Measurements from ENCODE around the gene SH2D2A.

The SH2D2A gene

DNA sequence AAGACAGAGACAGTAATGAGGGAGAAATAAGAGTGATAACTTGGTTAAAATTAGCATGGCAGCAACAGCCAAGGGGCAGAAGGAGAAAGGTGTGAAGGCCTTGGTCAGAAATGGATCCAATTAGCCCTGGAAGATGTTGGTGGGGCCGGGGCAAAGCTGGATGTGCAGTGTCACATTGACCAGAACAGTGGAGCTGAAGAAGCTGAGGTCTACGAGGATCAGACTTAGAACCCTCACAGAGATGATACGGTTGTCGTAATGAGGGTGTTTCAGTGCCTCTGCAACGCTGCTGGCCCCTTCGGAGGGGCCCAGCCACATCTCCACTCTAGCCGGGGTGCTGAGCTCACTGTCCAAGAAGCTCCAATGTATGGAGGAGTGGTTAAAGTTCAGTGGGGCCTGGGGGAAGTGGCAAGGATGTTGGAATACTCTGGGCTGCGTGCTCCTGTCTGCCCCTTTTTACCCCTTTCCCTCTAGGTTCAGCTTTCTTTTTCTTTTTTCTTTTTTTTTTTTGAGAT is 14.2 kb downstream of the SH2D2A start:
- no peak for DNase-seq

- no peak for DNase-seq
Observed at GRCh38 chr1:156801409-156802121, 15.1 kb downstream of the SH2D2A start.

DNA sequence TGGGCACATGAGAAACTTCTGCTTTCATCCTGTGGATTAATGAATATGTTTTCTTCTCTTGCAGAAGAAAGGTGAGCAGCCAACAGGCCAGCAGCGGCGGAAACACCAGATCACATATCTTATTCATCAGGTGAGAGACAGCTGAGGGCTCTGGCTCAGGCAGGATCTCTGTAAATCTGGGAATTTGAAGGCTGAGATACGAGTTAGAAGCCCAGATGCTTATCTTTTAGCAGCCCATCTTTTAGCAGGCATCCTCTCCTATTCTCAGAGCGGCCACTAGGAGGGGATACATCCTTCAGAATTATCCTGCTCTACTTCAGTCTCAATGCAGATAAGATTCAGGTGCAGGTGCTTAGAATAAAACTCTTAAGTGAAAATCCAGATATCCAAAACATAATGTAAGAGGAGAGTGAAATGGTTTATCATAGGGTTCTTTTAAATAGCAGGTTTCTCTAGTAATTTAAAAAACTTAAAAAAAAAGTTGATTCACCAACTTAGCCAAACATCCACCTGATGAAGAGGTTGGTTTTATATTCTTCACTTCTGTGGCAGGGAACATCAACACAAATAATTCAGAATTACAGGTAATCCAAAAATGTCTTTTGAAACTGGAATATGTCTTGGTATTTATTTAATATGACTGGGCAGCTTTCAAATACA is 19.3 kb downstream of the SH2D2A start:
- peak; percentile 2 for DNase-seq

GRCh38 chr1:156796340-156797097 is 20.1 kb downstream of the SH2D2A start:
- no peak for DNase-seq

DNA sequence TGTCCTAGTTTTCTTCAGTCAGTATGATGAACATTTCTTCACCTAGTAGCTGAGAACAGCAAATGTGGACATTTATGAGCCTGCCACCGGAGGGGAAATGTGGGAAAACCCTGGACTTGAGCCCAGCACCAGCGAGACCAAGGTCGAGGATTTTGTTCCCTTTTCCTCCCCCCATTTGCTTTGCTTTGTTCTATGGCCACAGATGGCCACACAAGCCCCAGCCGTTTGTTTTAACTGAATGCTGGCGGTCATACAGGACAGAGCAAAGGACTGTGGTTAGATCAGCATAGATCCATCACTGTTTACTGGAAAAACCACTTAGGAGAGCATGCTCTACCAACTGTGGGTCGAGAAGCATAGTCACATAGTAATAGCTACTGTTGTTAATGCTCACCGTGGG is 20.9 kb downstream of the SH2D2A start:
- no peak for DNase-seq

DNA sequence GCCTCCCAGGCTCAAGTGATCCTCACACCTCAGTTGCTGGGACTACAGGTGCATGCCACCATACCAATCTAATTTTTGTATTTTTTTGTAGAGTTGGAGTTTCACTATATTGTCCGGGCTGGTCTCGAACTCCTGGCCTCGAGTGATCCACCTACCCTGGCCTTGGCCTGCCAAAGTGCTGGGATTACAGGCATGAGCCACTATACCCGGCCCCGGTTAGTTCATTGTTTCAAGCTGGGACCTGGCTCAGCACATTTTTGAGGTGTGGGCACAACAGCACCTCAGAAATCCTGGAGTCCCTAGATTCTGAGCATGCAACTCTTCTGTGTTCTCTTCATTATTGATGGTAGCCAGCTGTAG is 21.3 kb downstream of the SH2D2A start:
- DNase-seq, result no peak

DNA sequence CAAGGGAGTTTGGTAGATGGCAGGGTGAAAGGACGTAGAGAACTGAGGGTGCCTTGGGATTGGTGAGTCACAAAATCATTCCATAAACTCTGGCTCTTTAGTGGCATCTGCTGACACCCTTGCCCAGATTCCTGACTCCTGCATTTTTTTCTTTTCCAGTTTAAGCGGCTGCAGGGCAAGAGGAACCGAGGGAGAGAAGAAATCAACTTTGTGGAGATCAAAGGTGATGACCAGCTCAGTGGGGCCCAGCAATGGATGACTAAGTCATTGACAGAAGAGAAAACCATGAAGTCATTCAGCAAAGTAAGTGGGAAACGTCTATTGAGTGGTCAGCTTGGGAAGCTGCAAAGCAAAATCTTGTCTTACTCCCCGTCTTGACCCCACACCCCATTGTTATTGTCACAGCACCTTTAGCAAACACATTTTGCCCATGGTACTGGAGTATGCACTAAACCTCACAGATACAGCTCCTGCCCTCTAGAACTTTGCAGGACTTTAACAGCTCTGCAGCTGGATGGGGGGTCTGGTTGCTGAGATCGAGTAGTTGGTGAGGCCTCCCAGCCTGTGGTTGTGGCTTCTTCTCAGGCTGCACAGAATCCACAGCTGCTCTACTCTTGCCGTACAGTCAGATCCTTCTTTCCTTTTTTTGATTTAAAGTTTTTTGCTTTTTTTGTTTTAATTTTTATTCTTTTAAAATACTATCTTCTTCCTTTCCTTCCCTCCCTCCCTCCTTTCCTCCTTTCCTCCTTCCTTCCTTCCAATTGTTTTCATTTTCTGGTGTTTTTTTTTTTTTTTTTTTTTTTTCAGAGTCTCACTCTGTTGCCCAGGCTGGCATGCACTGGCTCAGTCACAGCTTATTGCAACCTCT is 21.9 kb downstream of the SH2D2A start:
- no peak for DNase-seq

- no peak for DNase-seq
Observed at GRCh38 chr1:156789621-156790318, 26.9 kb downstream of the SH2D2A start.

- DNase-seq, result no peak
Observed at GRCh38 chr1:156788136-156788535, 28.5 kb downstream of the SH2D2A start.

GRCh38 chr1:156786640-156787039 is 30.0 kb downstream of the SH2D2A start:
- no peak for DNase-seq

DNA sequence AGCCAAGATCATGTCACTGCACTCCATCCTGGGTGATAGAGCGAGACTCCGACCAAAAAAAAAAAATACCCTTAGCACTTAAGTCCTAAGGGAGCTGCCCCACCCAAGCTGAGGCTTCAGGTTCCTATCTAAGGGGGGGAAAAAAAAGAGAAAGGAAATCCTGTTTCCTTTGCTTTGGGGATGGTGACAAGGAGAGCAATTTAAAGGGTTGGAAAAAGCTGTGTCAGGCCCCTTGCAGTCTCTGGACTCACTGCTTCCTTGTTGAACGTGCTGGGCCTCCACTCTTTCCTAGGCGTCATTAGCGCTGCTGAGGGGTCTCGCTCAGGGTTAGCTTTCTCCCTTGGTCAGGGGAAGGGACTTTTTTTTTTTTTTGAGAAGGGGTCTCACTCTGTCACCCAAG is 31.2 kb downstream of the SH2D2A start:
- DNase-seq, result no peak

- DNase-seq, result no peak
Observed at GRCh38 chr1:156781585-156782186, 35.0 kb downstream of the SH2D2A start.

DNA sequence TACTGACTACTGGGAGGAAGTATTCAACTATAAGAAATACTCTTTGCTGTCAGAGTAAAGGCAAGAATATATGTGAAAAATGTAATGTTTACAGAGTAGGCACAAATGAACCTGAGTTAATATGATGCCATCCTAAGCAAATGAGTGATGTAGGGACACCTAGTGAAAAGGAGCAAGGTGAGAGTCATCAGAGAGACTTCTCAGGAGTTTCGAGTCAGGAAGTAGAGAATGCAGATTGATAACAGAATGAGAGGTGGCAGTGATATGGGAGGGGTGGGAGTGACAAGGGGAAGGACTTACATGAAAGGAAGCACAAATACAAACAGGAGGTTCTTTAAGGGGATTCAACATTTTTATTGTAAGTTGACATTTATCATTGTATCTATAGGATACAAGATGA is 39.1 kb downstream of the SH2D2A start:
- no peak for DNase-seq

GRCh38 chr1:156776942-156777341 is 39.7 kb downstream of the SH2D2A start:
- no peak for DNase-seq

DNA sequence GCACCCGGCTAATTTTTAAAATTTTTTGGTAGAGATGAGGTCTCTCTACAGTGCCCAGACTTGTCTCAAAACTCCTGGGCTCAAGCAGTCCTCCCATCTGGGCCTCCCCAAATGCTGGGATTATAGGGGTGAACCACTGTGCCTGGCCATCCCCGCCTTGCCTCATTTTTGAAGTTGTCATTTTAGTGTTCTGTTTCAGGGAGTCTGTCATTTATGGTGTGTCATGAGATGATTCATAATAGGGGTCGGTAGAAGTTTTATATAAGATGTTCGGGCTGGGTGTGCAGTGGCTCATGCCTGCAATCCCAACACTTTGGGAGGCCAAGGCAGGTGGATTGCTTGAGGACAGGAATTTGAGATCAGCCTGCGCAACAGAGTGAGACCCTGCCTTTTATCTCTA is 40.8 kb downstream of the SH2D2A start:
- no peak for DNase-seq

DNA sequence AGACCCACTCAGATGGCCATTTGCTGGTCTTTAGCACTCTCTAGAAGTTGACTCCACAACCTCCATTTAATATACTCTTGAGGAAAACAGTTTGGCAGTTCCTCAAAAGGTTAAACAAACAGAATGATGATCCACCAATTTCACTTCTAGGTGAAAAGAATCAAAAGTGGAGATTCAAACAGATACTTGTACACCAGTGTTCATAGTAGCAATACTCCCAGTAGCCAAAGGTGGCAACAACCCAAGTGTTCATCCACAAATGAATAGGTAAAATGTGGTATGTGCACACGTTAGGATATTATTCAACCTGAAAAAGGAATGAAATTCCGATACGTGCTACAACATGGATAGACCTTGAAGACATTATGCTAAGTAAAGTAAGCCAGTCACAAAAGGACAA is 43.0 kb downstream of the SH2D2A start:
- DNase-seq, result no peak

DNA sequence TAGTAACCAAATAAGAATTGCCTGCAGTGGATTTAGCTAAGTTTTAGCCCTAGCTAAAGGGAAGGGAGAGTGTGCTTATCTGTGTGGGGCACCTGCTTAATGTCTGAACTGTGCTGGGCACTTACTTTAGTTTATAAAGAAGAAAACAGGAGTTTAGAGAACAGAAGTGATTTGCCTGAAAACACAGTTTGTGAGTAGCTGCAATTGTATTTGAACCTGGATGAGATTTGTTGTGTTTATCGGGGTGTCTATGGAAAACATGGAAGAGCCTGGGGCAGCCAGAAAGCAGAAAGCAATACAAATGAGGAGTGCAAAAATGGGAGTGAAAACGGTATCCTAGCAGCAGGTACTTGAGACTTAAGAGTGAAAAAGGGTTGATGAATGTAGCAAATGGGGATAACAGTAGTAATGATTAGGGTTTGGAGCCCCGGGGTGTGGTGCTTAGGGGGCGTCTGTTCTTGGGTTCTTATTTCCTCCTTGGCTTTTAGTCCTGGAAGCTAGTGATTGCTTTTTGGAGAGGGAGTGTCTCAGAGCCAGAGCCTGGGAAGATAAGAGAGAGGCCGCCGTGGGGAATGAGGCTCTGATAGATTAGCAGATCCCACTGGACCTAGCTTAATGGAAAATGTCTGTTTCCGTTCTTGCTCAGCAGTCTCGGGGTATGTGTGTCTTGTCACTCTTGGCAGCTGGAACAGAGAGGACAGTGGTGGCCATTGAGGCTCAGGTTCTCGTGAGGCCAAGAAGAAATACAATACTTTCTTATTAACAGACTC is 43.7 kb downstream of the SH2D2A start:
- no peak for DNase-seq

DNA sequence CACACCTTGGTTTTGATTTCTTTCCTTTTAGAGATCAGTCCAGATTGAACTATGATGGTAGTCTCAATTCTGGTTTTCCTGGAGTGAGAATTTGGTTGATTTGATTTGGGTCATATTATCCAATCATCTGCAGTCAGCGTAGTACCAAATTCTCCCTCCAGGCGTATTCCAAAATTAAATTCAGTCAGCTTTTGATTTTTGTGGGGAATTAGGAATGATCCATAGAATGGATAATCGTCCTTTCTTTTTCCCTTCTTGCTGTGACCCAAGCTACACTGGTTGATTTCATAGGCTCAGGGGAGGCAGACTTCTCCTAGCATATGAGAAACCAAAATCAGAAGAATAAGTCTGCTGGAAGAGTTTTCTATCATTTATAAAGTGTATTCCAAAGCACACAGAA is 44.4 kb downstream of the SH2D2A start:
- DNase-seq, result no peak

DNA sequence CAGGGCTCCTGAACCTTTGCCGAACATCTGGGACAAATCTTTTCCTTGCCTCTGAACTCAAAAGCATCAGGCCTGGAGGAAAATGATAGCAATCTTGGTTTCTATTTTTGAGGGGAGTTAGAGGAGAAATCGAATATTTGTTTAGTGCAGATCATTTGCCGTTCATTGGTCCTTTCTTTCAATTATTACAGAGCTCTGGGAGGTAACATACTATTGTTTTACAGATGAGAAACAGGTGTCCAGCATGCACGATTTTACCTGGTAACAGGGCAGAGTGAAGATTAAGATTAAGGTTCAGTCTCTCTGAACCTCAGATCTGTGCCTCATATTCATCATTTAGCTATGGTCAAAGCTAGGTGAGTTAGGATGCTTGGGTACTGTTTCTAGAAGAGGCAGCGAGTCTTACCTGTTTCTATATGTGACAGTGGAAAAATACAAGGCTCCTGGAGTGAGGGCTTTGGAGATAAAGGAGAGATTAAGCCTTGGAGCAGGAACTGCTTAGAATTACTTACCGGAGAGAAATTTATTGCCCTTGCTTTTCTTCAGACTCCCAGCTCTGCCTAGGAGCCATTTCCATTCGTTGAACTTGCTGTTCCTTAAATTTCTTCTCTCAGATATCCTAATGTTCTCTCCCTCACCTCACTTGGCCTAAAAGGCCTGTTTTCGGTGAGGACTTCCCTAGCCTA is 47.9 kb downstream of the SH2D2A start:
- DNase-seq, result no peak

- no peak for DNase-seq
Observed at GRCh38 chr1:156767879-156768604, 48.6 kb downstream of the SH2D2A start.

Data from NCI-H1417 treated with DMSO at 0.1 percent for 48 hours (cell line).